Right ventricle myocardium superior (tissue), 1 donor: Measurements from ENCODE around the gene OR6K6. TPM values are rescaled to one million over a fixed set of nuclear protein-coding genes. Genes with fewer than 3 reads are reported as not detected.

Source experiments
- ATAC-seq: fragments of 200-7000 bp; cut with Tn5 transposase; one replicate; pipeline ENCODE4 v1.9.1; 2020; ENCODE audit warnings: mild to moderate bottlenecking; ENCODE audit not compliant: poor library complexity
- DNase-seq: peaks from one replicate; pipeline ENCODE4 v3.0.0-alpha.2; 2020
- intact Hi-C: fragments of 100-400 bp; cut with DNase I; formaldehyde crosslinking; loops from one replicate; pipeline ENCODE4 v1.11.2; 2022
- total RNA-seq: library from RNA; stranded (reverse); fragmentation: NEBNext Ultra II Directional; extraction: Animal tissue kit (Norgen Biotek cat#: 25700); gene quantifications from one replicate; pipeline ENCODE4 v1.2.1, GENCODE V29; 2021
- donor health status: DM: no; HTN: yes; CAD: no; lungs with severe emphysema.

OR6K6 gene
- total RNA-seq, 1 donor from 2014 or later = not detected

DNA sequence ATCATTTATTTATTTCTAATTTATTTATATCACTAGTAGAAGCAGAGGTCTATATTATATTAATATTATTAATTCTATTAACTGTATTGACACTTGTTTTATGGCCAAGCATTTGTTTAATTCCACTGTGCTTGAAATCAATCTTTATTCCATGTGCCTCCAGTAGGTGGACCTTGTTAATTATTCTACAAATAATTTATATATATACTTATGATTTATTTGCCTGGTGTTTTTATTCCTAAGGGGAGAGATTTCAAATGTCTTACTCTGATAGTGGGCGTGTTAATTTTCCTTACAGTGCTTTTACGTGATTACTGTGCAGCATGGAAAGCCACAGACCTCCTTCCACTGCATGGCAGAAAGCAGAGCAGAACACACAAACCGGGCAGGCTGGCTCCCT lies 44.0 kb downstream of the OR6K6 start:
- no peak for ATAC-seq
- DNase-seq = no peak
- intact Hi-C loops = no loop called here

DNA sequence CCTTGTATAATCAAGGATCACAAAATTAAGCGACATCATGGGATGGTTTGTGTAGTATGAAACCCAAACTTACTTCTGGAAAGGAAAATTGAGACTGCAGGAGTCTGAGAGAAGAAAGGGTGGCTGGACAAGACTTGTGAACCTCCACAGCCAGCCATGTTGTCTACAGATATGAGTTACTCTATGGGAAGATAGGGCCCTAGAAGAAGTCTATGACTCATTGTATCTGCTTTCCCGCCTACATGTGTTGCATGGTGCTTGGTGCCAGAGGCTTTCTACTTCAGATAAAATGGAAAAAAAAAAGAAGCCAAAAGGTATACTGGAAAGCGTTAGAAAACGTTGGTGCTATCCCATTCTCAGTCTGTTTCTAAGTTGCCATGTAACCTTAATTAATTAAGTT lies 45.2 kb downstream of the OR6K6 start:
- intact Hi-C loops = no loop called here
- DNase-seq (no peak), ATAC-seq (no peak)

DNA sequence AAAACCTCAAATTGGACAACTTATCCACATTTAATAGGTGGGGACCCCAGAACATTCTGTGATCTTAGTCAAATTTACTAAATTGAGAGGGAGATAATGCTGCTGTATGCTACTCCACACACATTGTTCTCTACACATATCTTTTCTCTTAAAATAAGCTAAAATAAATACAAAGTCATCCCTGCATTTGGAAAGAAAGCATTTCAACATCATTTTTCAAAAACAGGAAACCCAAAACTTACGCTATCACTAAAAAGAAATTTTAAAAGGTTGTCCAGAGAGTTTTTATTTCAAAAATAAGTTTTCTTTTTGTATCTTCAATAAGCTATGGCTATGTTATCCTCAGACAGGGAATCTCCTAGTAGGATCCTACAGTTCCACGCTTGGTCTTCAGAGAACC lies 46.0 kb downstream of the OR6K6 start:
- intact Hi-C loops = no loop called here
- ATAC-seq (no peak), DNase-seq (no peak)

DNA sequence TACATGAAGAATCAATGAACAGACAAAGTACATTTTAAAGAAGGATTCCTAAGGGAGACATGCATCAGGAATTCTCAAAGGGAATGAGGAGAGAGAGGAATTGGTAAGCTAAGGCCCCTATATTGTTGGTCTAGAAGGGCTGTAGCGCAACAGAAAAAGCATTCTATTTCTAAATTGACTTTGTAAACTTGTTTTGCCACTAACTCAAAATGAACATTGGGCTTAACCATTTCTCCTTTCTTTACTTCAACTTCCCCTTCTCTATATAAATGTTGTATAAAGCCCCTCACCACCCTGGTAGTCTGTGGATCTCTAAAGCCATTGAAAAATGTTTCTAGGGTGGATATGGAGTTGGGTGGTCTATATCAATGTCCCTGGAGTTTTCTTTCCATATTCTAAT lies 46.9 kb downstream of the OR6K6 start:
- ATAC-seq = no peak
- intact Hi-C loops = no loop called here
- no peak for DNase-seq

DNA sequence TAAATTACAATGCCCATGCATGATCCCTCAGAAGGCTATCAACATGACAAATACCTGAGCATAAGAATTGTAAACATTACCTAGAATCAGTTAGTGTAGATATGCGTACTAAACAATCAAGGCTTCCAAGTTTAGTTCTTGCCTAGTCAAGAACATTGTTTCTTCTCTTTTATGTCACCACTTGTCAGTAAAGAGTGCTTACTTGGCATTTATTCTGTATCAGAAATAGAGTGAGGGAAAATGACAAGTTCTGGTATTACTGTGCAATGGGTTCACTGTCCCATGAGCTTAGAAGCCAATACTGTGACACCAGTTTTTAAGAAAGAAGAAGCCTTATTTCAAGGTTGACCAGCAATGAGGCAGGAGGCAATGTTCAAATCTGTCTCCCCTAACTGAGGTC lies 49.2 kb downstream of the OR6K6 start:
- DNase-seq (no peak), ATAC-seq (no peak)
- intact Hi-C loops = no loop called here

Other genes starting within 250 kb of the OR6K6 start
- gene OR6Y1, start 200.3 kb upstream of the OR6K6 start, total RNA-seq = not detected
- not detected for gene OR6P1, start 184.1 kb upstream of the OR6K6 start, total RNA-seq
- not detected for gene OR10X1, start 174.8 kb upstream of the OR6K6 start, total RNA-seq
- not detected for gene OR10Z1, start 149.5 kb upstream of the OR6K6 start, total RNA-seq
- gene SPTA1, start 68.0 kb upstream of the OR6K6 start, total RNA-seq = not detected
- not detected for gene OR6K2, start 54.1 kb upstream of the OR6K6 start, total RNA-seq
- not detected for gene OR6K3, start 34.0 kb upstream of the OR6K6 start, total RNA-seq
- not detected for gene OR6N1, start 17.5 kb downstream of the OR6K6 start, total RNA-seq
- not detected for gene OR6N2, start 26.5 kb downstream of the OR6K6 start, total RNA-seq
- gene MNDA, start 76.6 kb downstream of the OR6K6 start, total RNA-seq = 2.9 TPM
- gene PYHIN1, start 176.8 kb downstream of the OR6K6 start, total RNA-seq = 0.22 TPM